Epithelial cell of proximal tubule (primary cell): ENCODE data around the gene CUX1. TPM values are rescaled to one million over a fixed set of nuclear protein-coding genes. Genes with fewer than 3 reads are reported as not detected.

ENCODE experiments used
- DNase-seq: peaks from one replicate; pipeline ENCODE4 v3.0.0-alpha.2; 2011; ENCODE audit warnings: low read depth
- H3K4me3 ChIP-seq: 2 replicates; pipeline ENCODE4 v1.5.1; 2011; ENCODE audit warnings: low read depth, mild to moderate bottlenecking, low read length
- CTCF ChIP-seq: conservative IDR thresholded peaks from 2 replicates; pipeline ENCODE4 v1.5.1; 2012; ENCODE audit warnings: low read depth, mild to moderate bottlenecking, low read length
- total RNA-seq: library from RNA; depleted of rRNA; stranded (reverse); fragments of >200 nt; gene quantifications from 2 replicates; pipeline ENCODE4 v1.2.3, GENCODE V29; 2015

CUX1 gene
- total RNA-seq, 1 donor from 2014 or later, result 37.3 TPM

- TF ChIP-seq CTCF, result no peak
- H3K4me3 ChIP-seq, result no peak overlapping the region
- DNase-seq, result no peak
These were observed 427.2 kb downstream of the CUX1 start for GRCh38 chr7:102244601-102245000.

GRCh38 chr7:102248081-102248455, 430.6 kb downstream of the CUX1 start:
- H3K4me3 ChIP-seq, result no peak overlapping the region
- DNase-seq, result no peak
- no peak for TF ChIP-seq CTCF

- no peak for TF ChIP-seq CTCF
- no peak for DNase-seq
- no peak overlapping the region for H3K4me3 ChIP-seq
These were observed 431.3 kb downstream of the CUX1 start for GRCh38 chr7:102248456-102249395.

DNA sequence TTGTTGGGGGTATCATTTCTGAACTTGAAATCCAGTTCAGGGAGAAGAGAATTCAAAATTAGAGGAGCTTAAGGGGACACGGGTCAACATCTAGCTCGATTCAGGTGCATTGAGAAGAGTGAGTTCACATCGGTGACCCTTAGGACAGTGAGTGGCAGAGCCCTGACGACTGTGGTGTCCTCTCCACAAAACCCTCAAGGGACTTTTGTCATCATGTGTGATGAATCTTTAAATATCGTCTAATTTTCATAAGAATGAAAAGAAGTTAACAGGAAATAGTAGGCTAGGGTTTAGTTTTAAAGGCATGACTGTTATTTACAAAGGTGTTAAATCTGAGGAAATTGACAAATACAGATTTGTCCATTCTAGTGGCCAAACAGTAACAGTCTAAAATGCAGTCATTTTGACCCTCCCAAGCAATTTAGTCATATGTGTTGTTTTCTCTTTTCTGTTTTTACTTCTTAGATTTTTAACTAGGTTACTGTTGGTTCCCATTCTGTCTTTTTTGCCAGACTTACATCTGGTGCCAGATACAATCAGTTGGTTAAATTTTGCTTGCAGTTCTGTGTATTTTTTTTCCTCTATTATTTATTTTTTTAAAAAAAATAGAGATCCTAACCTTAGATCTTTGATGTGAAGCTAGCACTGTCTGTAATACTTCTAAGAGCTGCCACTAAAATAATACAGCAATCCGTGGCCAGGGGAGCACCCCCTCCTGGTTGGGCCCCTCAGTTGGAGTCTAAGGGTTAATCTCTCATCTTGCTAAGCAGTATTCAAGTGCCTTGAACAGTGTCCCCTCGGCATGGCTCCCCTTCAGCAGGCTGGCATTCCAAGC, 434.3 kb downstream of the CUX1 start:
- no peak for DNase-seq
- no peak for TF ChIP-seq CTCF

GRCh38 chr7:102252366-102252982, 435.0 kb downstream of the CUX1 start:
- no peak for DNase-seq
- TF ChIP-seq CTCF, result no peak

More for the DNA sequence above, 434.3 kb downstream of the CUX1 start:
- no peak overlapping the region for H3K4me3 ChIP-seq

GRCh38 chr7:102253066-102253972, 435.9 kb downstream of the CUX1 start:
- DNase-seq, result no peak
- no peak for TF ChIP-seq CTCF
- H3K4me3 ChIP-seq, result no peak overlapping the region

More at GRCh38 chr7:102252366-102252982, 435.0 kb downstream of the CUX1 start:
- no peak overlapping the region for H3K4me3 ChIP-seq
